Lower leg skin (tissue), 3 donors: ENCODE data around the gene RPTOR.

Experiments used
- CTCF ChIP-seq, 3 donors: fragments of 450-650 bp; IDR thresholded peaks; one replicate each; pipeline ENCODE4 v1.5.1; 2016; ENCODE audit warnings: antibody characterized with exemption in 3 of 3, mild to moderate bottlenecking in 3 of 3, moderate library complexity in 2 of 3
- POLR2A ChIP-seq, 2 donors: fragments of 450-650 bp; IDR thresholded peaks; one replicate each; pipeline ENCODE4 v1.6.1; 2016 to 2017; ENCODE audit warnings: antibody characterized with exemption in 2 of 2, mild to moderate bottlenecking in 1 of 2, moderate library complexity in 1 of 2

GRCh38 chr17:80831491-80831890 lies 286.9 kb downstream of the RPTOR start:
- no peak for TF ChIP-seq CTCF (IDR thresholded peaks at IDR 0.05)
- no peak for TF ChIP-seq POLR2A (IDR thresholded peaks at IDR 0.05)
